NCI-H1048 (cell line): ENCODE results near the gene TBC1D21.
A peak's percentile ranks its signal among the peaks of the same experiment; 100 is the strongest.

Source experiments
- DNase-seq: peaks from one replicate; lab custom pipeline; 2025; lab: John Stamatoyannopoulos, UW

Gene TBC1D21

DNA sequence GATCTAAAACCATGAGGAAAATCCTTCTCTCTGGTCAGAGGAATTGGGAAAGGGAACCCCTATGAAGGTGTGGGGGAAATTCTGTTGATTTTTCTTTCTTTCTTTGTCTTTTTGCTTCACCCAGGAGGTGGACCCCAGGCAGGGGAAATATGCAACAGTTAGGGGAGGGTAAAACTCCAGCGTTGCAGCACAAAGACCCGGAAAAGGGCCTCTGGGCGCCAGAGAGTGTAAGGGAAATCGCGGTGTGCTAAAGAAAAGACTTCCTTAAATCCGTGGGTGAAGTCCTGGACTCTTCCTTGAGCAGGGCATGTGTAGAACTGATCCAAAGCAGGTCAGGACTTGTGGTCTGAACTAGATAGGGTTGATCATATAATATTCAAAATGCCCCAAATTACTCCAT, 11.1 kb upstream of the TBC1D21 start:
- no peak for DNase-seq

GRCh38 chr15:73865379-73865778, 8.0 kb upstream of the TBC1D21 start:
- no peak for DNase-seq

DNA sequence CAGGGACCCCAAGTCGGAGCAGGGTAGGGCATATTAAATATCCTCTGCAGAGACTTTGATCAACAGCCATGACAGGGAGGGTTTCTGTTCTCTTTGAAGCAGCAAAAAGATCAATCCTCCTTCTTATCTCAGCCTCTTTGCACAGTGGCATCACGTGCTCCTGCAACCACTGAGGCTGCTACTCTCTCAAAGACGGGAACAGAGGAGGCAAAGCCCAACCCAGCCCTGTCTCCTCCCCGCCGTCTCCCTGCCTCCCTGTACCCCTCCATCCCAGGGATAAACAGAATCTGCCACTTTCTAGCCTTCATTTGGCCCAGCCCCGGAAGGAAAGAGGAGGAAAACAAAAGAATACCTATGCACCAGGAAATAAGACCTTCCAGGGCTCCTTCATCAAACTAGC, 7.5 kb upstream of the TBC1D21 start:
- DNase-seq = no peak

DNA sequence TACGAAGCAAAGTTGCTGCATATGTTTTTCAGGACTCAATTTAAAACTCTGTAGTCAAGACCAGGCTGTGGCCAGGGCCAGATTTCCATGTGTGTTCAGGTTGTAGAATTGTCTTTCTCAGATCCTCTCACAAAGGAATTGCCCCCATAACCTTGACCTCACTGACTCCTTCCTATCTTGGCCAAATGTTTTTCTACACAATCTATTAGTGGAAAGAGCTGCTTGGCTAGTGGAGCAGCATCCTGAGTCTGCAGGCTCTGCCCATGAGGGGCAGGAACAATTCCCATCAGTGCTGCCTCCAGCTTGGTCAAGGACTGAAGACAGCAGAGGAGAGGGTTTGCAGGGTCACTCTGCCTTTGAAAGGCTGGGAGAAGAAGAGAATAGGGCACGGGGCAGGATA, 6.9 kb upstream of the TBC1D21 start:
- no peak for DNase-seq

DNA sequence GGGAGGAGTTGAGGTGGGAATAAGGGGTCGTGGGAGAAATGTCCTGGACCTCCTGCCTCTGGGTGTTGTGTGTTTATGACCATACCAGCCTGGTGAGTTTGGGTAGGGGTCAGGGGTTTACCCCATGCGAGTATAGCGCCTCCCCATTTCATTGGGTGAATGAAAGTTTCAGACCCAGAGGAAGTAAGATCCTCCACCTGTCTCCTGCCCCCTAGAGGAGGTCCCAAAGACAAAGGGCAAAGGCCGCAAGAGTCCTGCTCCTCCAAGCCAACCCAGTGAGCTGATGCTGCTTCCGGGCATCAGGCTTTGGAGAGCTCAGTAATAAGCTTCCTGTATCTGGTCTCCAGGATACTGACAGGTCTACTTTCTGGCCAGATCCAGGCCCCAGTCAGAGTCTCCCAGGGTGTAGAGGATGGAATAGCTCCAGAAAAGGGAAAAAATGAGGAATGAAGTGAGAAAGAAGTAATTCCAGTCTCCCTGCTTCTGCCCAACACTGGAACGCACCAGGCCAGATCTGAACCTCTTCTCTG, 6.4 kb upstream of the TBC1D21 start:
- DNase-seq = no peak

GRCh38 chr15:73867426-73867825, 5.9 kb upstream of the TBC1D21 start:
- no peak for DNase-seq

- no peak for DNase-seq
These were observed 5.4 kb upstream of the TBC1D21 start for GRCh38 chr15:73867956-73868355.

DNA sequence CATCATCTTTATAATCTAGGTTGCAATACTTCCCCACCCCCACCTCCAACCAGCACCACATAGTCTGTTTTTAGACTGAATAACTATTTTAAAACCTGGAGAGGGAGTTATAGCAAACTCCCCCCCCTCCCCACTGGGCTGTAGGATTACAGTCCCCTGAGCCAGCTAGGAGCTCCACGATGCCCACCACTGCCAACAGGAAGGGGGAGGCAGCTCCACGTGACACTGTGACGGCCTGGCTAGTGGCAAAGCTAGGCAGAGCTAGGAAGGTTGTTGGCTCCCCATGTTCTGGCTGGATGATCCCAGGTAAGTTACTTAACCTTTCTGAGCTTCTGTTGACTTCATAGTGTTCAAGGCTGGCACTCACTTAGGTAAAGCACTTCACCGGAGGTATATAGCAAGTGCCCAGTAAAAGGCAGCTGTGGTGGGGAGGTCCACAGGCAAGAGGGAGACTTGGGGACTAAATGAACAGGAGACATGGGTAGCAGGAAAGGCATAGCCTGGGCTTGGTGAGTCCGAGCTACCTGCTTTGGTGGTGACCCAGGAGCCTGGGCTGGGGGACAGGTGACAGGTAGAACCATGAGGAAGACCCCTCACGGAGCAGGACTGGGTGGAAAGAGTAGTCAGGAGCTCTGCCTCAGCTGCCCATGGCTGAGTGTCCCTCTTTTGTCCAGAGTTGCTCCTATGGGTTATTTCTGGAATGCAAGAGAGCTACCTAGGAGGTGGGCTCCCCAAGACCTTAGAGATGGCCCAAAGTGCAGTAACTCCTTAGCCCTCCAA, 4.0 kb upstream of the TBC1D21 start:
- no peak for DNase-seq

- DNase-seq = no peak
These were observed 2.5 kb upstream of the TBC1D21 start for GRCh38 chr15:73870700-73871408.

- no peak for DNase-seq
These were observed 1.0 kb upstream of the TBC1D21 start for GRCh38 chr15:73872346-73872745.

DNA sequence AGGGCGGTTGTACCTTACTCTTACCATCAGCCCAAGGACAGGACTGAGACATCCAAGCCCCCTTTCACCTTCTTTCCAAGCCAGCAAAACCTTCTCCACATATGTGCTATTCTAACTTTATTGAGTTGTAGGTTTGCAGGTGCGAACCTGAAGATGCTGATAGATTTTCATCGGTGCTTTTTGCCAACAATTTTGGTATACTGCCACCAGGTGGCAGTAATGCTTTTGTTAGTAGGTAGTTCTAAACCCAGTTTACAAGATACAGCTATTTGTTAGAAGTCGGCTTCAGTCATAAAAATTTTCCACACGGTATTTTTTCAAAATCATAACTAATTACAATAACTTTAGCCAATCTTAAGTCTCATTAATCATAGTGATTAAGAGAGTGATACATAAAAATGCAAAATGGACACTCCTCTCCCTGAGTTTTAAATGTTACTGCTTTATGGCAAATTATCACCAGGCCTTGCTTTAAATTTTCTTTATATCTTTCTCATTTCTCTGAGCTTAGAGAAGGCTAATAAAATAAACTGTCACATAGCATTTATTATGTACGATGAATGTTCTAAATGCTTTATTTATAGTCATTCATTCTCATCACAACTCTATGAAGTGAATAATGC, 636 bp downstream of the TBC1D21 start:
- peak; percentile 73 for DNase-seq

- DNase-seq = no peak
These were observed 6.1 kb downstream of the TBC1D21 start for GRCh38 chr15:73879426-73879825.

- no peak for DNase-seq
These were observed 8.4 kb downstream of the TBC1D21 start for GRCh38 chr15:73881579-73882320.

DNA sequence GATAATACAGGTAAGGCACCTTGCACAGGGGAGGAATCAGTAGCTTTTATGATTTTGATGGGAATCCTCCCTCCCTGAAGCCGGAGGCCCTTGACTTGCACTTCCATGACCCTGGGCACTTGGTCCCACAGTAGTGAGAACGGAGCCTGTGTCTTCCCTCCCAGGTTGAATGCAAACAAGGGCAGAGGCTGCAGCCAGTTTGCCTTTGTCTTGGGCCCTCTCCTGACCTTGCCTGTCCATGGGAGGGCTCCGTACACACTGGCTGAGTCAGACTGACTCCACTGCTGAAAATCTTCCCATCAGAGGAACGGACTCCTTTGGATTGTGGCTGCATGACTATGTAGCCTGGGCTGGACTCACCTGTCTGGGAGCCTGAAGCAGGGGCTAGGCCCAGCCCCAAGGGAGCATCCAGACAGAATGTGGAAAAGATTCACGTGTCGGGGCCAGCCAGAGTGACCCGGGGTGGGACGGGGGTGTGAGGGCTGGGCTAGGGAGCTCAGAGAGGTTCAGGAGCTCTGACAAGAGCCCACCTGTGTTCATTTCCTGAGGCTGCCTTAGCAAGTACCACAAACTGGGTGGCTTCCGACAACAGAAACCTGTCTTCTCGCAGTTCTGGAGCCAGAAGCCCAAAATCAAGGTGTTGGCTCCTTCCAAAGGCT, 9.5 kb downstream of the TBC1D21 start:
- DNase-seq = no peak

DNA sequence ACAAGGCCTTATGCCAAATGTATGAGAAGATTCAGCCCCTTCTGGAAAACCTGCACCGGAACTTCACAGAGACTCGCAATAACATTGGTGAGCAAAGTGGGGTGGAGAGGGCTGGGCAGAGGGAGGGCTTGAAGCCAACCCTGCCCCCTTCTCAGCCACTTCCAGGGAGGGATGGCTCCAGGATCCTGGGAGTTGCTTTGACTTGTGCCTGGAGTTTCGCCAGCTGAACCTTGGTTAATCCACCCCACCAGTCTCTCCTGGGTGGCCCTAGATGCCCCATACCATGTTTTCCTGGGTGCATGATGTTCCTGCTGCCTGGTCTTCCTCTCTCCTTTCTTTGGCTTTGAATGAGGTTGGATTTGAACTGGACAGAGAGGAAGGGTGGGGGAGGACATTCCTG, 10.8 kb downstream of the TBC1D21 start:
- DNase-seq = no peak

DNA sequence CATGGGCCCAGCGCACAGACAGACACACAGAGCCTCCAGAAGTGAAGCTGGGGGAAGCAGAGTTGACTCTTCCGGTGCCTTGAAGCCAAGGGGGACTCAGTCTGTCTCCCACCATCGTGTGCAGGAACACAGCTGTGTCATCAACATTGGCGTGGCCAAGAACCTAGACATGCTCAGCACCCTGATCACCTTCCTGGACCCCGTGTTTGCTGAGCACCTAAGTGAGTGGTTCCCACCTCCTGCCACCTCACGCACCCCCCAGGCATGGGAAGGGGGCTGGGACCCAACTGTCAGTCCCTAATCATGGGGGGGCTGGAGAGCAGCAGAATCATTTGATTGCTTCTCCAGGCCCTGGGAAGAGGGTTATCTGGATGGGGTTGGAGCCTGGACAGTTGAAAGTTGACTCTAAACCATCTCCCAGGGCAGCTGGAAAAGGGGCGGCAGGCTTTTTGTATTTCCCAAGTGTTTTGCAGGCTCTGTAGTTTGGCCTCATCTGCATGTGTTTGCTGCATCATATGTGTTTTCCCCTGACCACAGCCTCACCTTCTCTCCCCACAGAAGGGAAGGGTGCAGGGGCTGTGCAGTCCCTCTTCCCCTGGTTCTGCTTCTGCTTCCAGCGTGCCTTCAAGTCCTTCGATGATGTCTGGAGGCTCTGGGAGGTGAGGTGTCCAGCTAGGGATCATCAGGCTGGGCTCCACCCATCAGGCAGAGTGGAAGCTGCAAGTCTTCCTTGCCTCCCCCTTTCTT, 12.8 kb downstream of the TBC1D21 start:
- DNase-seq = no peak

DNA sequence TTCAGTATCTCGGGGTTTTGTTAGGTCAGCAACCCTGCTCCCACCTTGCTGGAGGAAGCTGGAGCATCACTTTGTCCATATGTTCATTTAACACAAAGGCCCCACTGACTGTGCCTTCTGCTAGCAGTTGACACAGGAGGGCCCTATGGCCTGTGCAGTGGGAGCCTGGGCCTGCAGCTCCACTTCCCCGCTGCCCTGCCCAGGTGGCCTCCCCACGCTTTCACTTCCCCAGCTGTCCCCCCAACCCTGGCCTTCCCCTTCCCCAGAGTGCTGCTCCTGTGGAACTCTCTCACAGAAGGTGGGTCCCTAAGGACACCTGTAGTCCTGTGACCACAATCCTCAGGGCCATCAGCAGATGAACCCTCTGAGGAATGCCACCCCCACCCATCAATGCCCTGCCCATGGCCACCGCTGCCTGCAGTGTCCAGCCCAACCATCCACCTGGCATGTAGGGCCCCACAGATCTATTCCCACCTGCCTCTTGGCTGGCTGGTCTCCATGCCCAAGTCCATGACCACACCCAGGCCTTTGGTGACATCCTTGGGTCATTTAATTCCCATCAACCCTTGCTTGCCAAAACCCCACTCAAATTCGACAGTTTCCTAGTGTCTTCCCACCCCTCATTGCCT, 13.5 kb downstream of the TBC1D21 start:
- no peak for DNase-seq

DNA sequence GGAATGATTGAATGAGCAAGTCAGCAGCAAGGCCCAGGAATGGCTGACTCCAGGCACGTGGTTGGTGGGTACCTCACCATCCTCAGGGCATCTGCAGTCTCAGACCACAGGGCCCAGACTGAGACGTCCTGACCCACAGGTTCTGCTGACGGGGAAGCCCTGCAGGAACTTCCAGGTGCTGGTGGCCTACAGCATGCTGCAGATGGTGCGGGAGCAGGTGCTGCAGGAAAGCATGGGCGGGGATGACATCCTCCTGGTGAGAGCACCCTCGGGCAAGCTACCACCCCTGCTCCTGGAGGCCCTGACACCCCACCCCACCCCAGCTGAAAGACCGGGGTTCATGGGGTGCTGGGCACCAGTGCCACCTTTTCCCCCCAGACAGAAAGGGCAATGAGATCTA, 14.1 kb downstream of the TBC1D21 start:
- no peak for DNase-seq

GRCh38 chr15:73888224-73889041, 15.1 kb downstream of the TBC1D21 start:
- no peak for DNase-seq
